ENCODE results near the gene STAT3. TPM values are rescaled to one million over a fixed set of nuclear protein-coding genes. Genes with fewer than 3 reads are reported as not detected.

STAT3 gene
- total RNA-seq, 1 donor = 180 TPM

GRCh38 chr17:42345396-42346073, 42.7 kb downstream of the STAT3 start:
- no peak for DNase-seq (ENCODE audit: low read depth)
- no peak overlapping the region for H3K4me3 ChIP-seq (ENCODE audit: low read depth, low read length)
- TF ChIP-seq CTCF (IDR thresholded peaks at IDR 0.05; ENCODE audit: insufficient read depth, low read depth, low read length) = no peak

GRCh38 chr17:42342242-42343008, 45.8 kb downstream of the STAT3 start:
- no peak for TF ChIP-seq CTCF (IDR thresholded peaks at IDR 0.05; ENCODE audit: insufficient read depth, low read depth, low read length)
- peak; percentile 69 for DNase-seq (ENCODE audit: low read depth)
- no peak overlapping the region for H3K4me3 ChIP-seq (ENCODE audit: low read depth, low read length)

GRCh38 chr17:42341568-42341967, 46.7 kb downstream of the STAT3 start:
- no peak overlapping the region for H3K4me3 ChIP-seq (ENCODE audit: low read depth, low read length)
- TF ChIP-seq CTCF (IDR thresholded peaks at IDR 0.05; ENCODE audit: insufficient read depth, low read depth, low read length) = no peak
- no peak for DNase-seq (ENCODE audit: low read depth)

- no peak for TF ChIP-seq CTCF (IDR thresholded peaks at IDR 0.05; ENCODE audit: insufficient read depth, low read depth, low read length)
- DNase-seq (ENCODE audit: low read depth) = no peak
- H3K4me3 ChIP-seq (ENCODE audit: low read depth, low read length) = no peak overlapping the region
Observed at GRCh38 chr17:42340691-42341127, 47.5 kb downstream of the STAT3 start.

- DNase-seq (ENCODE audit: low read depth) = no peak
- TF ChIP-seq CTCF (IDR thresholded peaks at IDR 0.05; ENCODE audit: insufficient read depth, low read depth, low read length) = no peak
- no peak overlapping the region for H3K4me3 ChIP-seq (ENCODE audit: low read depth, low read length)
Observed at GRCh38 chr17:42339221-42339620, 49.0 kb downstream of the STAT3 start.

- no peak for DNase-seq (ENCODE audit: low read depth)
- no peak for TF ChIP-seq CTCF (IDR thresholded peaks at IDR 0.05; ENCODE audit: insufficient read depth, low read depth, low read length)
- no peak overlapping the region for H3K4me3 ChIP-seq (ENCODE audit: low read depth, low read length)
Observed at GRCh38 chr17:42338427-42338985, 49.7 kb downstream of the STAT3 start.
